Mononuclear cell (primary cell): ENCODE measurements around the gene CDH13. TPM values are rescaled to one million over a fixed set of nuclear protein-coding genes. Genes with fewer than 3 reads are reported as not detected.

Source experiments
- H3K27me3 ChIP-seq: 2 replicates; pipeline ENCODE4 v1.6.0; 2011; ENCODE audit warnings: low read length, control low read depth; ENCODE audit not compliant: insufficient read depth
- H3K4me1 ChIP-seq: 2 replicates; pipeline ENCODE4 v1.5.1; 2011; ENCODE audit warnings: mild to moderate bottlenecking, low read length, control low read depth; ENCODE audit not compliant: insufficient read depth
- H3K4me3 ChIP-seq: 2 replicates; pipeline ENCODE4 v1.5.1; 2011; ENCODE audit warnings: mild to moderate bottlenecking, low read length, moderate library complexity
- H3K9me3 ChIP-seq: 2 replicates; pipeline ENCODE4 v1.5.1; 2011; ENCODE audit warnings: low read depth, mild to moderate bottlenecking, control low read depth, low read length
- total RNA-seq: library from RNA; depleted of rRNA; stranded (reverse); fragments of >200 nt; gene quantifications from one replicate; pipeline ENCODE4 v1.2.3, GENCODE V29; 2012

Gene CDH13
- total RNA-seq, 1 donor, result 0.10 TPM

GRCh38 chr16:83075956-83076355 is 449.2 kb downstream of the CDH13 start:
- Histone ChIP-seq H3K4me3 (no peak overlapping the region), H3K9me3 (no peaks in the 10 kb centered on the region), H3K4me1 (no peaks in the 10 kb centered on the region), H3K27me3 (no peaks in the 10 kb centered on the region)

GRCh38 chr16:83083361-83083760 is 456.6 kb downstream of the CDH13 start:
- Histone ChIP-seq H3K27me3 (no peaks in the 10 kb centered on the region), H3K4me3 (no peak overlapping the region), H3K9me3 (no peaks in the 10 kb centered on the region), H3K4me1 (no peaks in the 10 kb centered on the region)

GRCh38 chr16:83085660-83086059 is 458.9 kb downstream of the CDH13 start:
- H3K9me3 ChIP-seq, result no peaks in the 10 kb centered on the region
- H3K4me3 ChIP-seq, result no peak overlapping the region
- H3K27me3 ChIP-seq, result no peaks in the 10 kb centered on the region
- H3K4me1 ChIP-seq, result no peaks in the 10 kb centered on the region

GRCh38 chr16:83095941-83096692 is 469.3 kb downstream of the CDH13 start:
- Histone ChIP-seq H3K27me3 (no peaks in the 10 kb centered on the region), H3K4me3 (no peak overlapping the region), H3K4me1 (no peaks in the 10 kb centered on the region), H3K9me3 (peaks cover 8% of the 10 kb centered on the region)

GRCh38 chr16:83098536-83098935 is 471.8 kb downstream of the CDH13 start:
- peaks cover 8% of the 10 kb centered on the region for H3K9me3 ChIP-seq
- no peaks in the 10 kb centered on the region for H3K4me1 ChIP-seq
- no peak overlapping the region for H3K4me3 ChIP-seq

GRCh38 chr16:83100679-83101078 is 473.9 kb downstream of the CDH13 start:
- no peaks in the 10 kb centered on the region for H3K27me3 ChIP-seq
- no peak overlapping the region for H3K4me3 ChIP-seq
- peaks cover 8% of the 10 kb centered on the region for H3K9me3 ChIP-seq
- H3K4me1 ChIP-seq, result no peaks in the 10 kb centered on the region

More at GRCh38 chr16:83098536-83098935, 471.8 kb downstream of the CDH13 start:
- H3K27me3 ChIP-seq, result no peaks in the 10 kb centered on the region

GRCh38 chr16:83102336-83102735 is 475.6 kb downstream of the CDH13 start:
- H3K9me3 ChIP-seq, result peaks cover 8% of the 10 kb centered on the region
- no peak overlapping the region for H3K4me3 ChIP-seq
- no peaks in the 10 kb centered on the region for H3K27me3 ChIP-seq
- H3K4me1 ChIP-seq, result no peaks in the 10 kb centered on the region

- Histone ChIP-seq H3K27me3 (peaks cover 3% of the 10 kb centered on the region), H3K9me3 (no peaks in the 10 kb centered on the region), H3K4me1 (no peaks in the 10 kb centered on the region), H3K4me3 (no peak overlapping the region)
These were observed 478.7 kb downstream of the CDH13 start for GRCh38 chr16:83105279-83106077.

GRCh38 chr16:83109490-83110125 is 482.8 kb downstream of the CDH13 start:
- Histone ChIP-seq H3K27me3 (peaks cover 3% of the 10 kb centered on the region), H3K4me1 (no peaks in the 10 kb centered on the region), H3K4me3 (no peak overlapping the region), H3K9me3 (no peaks in the 10 kb centered on the region)

GRCh38 chr16:83110269-83110668 is 483.5 kb downstream of the CDH13 start:
- no peak overlapping the region for H3K4me3 ChIP-seq
- peaks cover 3% of the 10 kb centered on the region for H3K27me3 ChIP-seq
- no peaks in the 10 kb centered on the region for H3K9me3 ChIP-seq
- no peaks in the 10 kb centered on the region for H3K4me1 ChIP-seq

GRCh38 chr16:83113317-83113716 is 486.5 kb downstream of the CDH13 start:
- H3K27me3 ChIP-seq, result peaks cover 3% of the 10 kb centered on the region
- no peak overlapping the region for H3K4me3 ChIP-seq
- H3K9me3 ChIP-seq, result no peaks in the 10 kb centered on the region

GRCh38 chr16:83113811-83114210 is 487.0 kb downstream of the CDH13 start:
- H3K4me1 ChIP-seq, result no peaks in the 10 kb centered on the region
- H3K4me3 ChIP-seq, result no peak overlapping the region
- peaks cover 3% of the 10 kb centered on the region for H3K27me3 ChIP-seq
- H3K9me3 ChIP-seq, result no peaks in the 10 kb centered on the region

More at GRCh38 chr16:83113317-83113716, 486.5 kb downstream of the CDH13 start:
- H3K4me1 ChIP-seq, result no peaks in the 10 kb centered on the region

- no peak overlapping the region for H3K4me3 ChIP-seq
- H3K4me1 ChIP-seq, result no peaks in the 10 kb centered on the region
- no peaks in the 10 kb centered on the region for H3K27me3 ChIP-seq
- H3K9me3 ChIP-seq, result no peaks in the 10 kb centered on the region
These were observed 488.9 kb downstream of the CDH13 start for GRCh38 chr16:83115491-83116232.

GRCh38 chr16:83116274-83116892 is 489.6 kb downstream of the CDH13 start:
- no peaks in the 10 kb centered on the region for H3K4me1 ChIP-seq
- no peak overlapping the region for H3K4me3 ChIP-seq
- H3K9me3 ChIP-seq, result no peaks in the 10 kb centered on the region
- no peaks in the 10 kb centered on the region for H3K27me3 ChIP-seq
